ENCODE results near the gene WDR26. TPM values are rescaled to one million over a fixed set of nuclear protein-coding genes. Genes with fewer than 3 reads are reported as not detected.
"Not testable (repeated sequence)": the region's sequence is repeated elsewhere in the genome, so short reads cannot be mapped to it uniquely, and the experiment has no call there.

The WDR26 gene
- polyA plus RNA-seq, 1 experiment: 58.7 TPM

GRCh38 chr1:224356685-224357625, 77.6 kb downstream of the WDR26 start, which contains the start of gene CNIH4:
CNIH4 (plus strand) TSS chr1:224356879; CDS start chr1:224356925, 46 bp downstream.
- CTCF ChIA-PET: interaction anchor here (1.0 to 2.4 kb wide), 2 partner anchors 27 to 100 kb away, joined by 6 to 8 read pairs; no protein-coding TSS in a partner anchor

GRCh38 chr1:224353975-224354925, 80.3 kb downstream of the WDR26 start:
- ChIA-PET POLR2A (no interaction called here), CTCF (interaction anchor here (0.7 kb wide), 1 partner anchor 238 kb away, joined by 3 read pairs; no protein-coding TSS in a partner anchor)
- Histone ChIP-seq H3K27ac (ENCODE audit: low read depth, low read length) (no peak overlapping the region), H3K4me3 (ENCODE audit: low read depth, low read length) (no peak overlapping the region), H3K27me3 (ENCODE audit: control insufficient read depth, insufficient read depth, low read length) (no peaks in the 10 kb centered on the region), H3K9me3 (ENCODE audit: control insufficient read depth, insufficient read depth, low read length) (peaks cover 6% of the 10 kb centered on the region; the same call in 1 of the 2 replicates)
- DNase-seq (ENCODE audit: low read depth, low spot score): no peak
- TF ChIP-seq, protein P1, sequence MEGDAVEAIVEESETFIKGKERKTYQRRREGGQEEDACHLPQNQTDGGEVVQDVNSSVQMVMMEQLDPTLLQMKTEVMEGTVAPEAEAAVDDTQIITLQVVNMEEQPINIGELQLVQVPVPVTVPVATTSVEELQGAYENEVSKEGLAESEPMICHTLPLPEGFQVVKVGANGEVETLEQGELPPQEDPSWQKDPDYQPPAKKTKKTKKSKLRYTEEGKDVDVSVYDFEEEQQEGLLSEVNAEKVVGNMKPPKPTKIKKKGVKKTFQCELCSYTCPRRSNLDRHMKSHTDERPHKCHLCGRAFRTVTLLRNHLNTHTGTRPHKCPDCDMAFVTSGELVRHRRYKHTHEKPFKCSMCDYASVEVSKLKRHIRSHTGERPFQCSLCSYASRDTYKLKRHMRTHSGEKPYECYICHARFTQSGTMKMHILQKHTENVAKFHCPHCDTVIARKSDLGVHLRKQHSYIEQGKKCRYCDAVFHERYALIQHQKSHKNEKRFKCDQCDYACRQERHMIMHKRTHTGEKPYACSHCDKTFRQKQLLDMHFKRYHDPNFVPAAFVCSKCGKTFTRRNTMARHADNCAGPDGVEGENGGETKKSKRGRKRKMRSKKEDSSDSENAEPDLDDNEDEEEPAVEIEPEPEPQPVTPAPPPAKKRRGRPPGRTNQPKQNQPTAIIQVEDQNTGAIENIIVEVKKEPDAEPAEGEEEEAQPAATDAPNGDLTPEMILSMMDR (IDR thresholded peaks at IDR 0.05; ENCODE audit: low read depth, low read length): no peak

More at GRCh38 chr1:224356685-224357625, 77.6 kb downstream of the WDR26 start, which contains the start of gene CNIH4:
- no peaks in the 10 kb centered on the region for H3K27me3 ChIP-seq (ENCODE audit: control insufficient read depth, insufficient read depth, low read length)
- POLR2A ChIA-PET: no interaction called here
- TF ChIP-seq, protein P1 (IDR thresholded peaks at IDR 0.05; ENCODE audit: low read depth, low read length): no peak
- H3K27ac ChIP-seq (ENCODE audit: low read depth, low read length): peak within 1 kb of the TSS; percentile 11
- H3K9me3 ChIP-seq (ENCODE audit: control insufficient read depth, insufficient read depth, low read length): peaks cover 6% of the 10 kb centered on the region; the same call in 1 of the 2 replicates
- peak within 1 kb of the TSS; percentile 84 for H3K4me3 ChIP-seq (ENCODE audit: low read depth, low read length)
- peak; percentile 85 for DNase-seq (ENCODE audit: low read depth, low spot score)

DNA sequence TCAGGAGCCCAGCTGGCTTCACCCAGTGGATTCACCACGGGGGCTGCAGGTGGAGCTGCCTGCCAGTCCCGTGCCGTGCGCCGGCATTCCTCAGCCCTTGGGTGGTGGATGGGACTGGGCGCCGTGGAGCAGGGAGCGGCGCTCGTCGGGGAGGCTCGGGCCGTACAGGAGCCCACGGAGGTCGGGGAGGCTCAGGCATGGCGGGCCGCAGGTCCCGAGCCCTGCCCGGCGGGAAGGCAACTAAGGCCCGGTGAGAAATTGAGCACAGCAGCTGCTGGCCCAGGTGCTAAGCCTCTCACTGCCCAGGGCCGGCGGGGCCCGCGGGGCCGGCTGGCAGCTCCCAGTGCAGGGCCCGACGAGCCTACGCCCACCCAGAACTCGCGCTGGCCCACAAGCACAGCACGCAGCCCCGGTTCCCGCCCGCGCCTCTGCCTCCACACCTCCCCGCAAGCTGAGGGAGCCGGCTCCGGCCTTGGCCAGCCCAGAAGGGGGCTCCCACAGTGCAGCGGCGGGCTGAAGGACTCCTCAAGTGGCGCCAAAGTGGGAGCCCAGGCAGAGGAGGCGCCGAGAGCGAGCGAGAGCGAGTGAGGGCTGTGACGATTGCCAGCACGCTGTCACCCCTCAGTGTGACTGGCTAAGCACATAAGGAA, 82.0 kb downstream of the WDR26 start:
- H3K27ac ChIP-seq (ENCODE audit: low read depth, low read length); DNase-seq (ENCODE audit: low read depth, low spot score); POLR2A ChIA-PET; H3K27me3 ChIP-seq (ENCODE audit: control insufficient read depth, insufficient read depth, low read length); H3K4me3 ChIP-seq (ENCODE audit: low read depth, low read length); H3K9me3 ChIP-seq (ENCODE audit: control insufficient read depth, insufficient read depth, low read length): not testable (repeated sequence)
- CTCF ChIA-PET: interaction anchor here (2.3 kb wide), 1 partner anchor 105 kb away, joined by 12 read pairs; no protein-coding TSS in a partner anchor

GRCh38 chr1:224349716-224350115, 84.9 kb downstream of the WDR26 start:
- H3K9me3 ChIP-seq (ENCODE audit: control insufficient read depth, insufficient read depth, low read length); DNase-seq (ENCODE audit: low read depth, low spot score); H3K27ac ChIP-seq (ENCODE audit: low read depth, low read length); POLR2A ChIA-PET; H3K4me3 ChIP-seq (ENCODE audit: low read depth, low read length); H3K27me3 ChIP-seq (ENCODE audit: control insufficient read depth, insufficient read depth, low read length); CTCF ChIA-PET: not testable (repeated sequence)

GRCh38 chr1:224348137-224348536, 86.5 kb downstream of the WDR26 start:
- Histone ChIP-seq H3K4me3 (ENCODE audit: low read depth, low read length) (no peak overlapping the region), H3K9me3 (ENCODE audit: control insufficient read depth, insufficient read depth, low read length) (peaks cover 21% of the 10 kb centered on the region), H3K27ac (ENCODE audit: low read depth, low read length) (no peak overlapping the region), H3K27me3 (ENCODE audit: control insufficient read depth, insufficient read depth, low read length) (peaks cover 2% of the 10 kb centered on the region)
- TF ChIP-seq, protein P1 (IDR thresholded peaks at IDR 0.05; ENCODE audit: low read depth, low read length): no peak
- no peak for DNase-seq (ENCODE audit: low read depth, low spot score)
- ChIA-PET CTCF (no interaction called here), POLR2A (no interaction called here)
